Measurements from ENCODE around the gene USP48.
"Not testable (repeated sequence)": the region's sequence is repeated elsewhere in the genome, so short reads cannot be mapped to it uniquely, and the experiment has no call there.

The USP48 gene

GRCh38 chr1:21634806-21635535, 148.0 kb downstream of the USP48 start:
- DNase-seq (ENCODE audit: low spot score): no peak

DNA sequence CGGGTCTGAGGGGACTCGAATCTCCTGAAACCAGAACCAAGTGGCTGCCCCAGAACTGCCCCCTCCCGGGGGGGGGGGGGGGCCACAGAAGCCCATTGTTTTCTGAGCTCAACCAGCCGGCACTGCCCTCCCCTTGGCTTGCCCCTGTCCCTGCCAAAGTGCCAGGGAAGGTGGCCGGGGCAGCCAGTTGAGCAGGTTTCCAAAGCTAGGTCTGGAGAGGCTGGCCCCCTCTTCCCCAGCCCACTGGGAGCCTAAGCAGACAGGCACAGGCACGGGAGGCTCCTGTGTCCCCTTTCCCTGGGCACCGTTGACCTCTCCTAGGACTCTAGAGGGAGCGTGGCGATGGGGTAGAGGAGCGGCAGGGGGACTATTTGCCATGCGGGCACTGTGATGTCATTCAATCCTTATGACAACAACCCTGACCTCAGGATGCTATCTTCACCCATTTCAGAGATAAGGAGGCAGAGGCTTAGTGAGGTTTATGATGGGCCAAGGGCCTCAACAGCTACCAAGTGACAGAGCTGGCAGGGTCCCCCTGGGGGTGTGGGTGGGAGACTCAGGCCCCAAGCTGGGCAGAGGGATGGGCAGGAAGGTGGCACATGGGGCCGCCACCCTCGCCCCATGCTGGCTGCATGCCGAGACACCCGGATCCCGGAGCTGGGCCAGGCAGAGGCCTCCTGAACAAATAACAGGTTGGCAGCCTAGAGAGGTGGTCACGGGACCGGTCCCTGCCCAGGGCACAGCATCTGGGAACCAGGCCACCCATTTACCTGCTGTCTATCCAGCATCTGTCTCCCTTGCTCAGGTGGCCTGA, 148.8 kb downstream of the USP48 start:
- no peak for DNase-seq (ENCODE audit: low spot score)

GRCh38 chr1:21633141-21633755, 149.7 kb downstream of the USP48 start:
- no peak for DNase-seq (ENCODE audit: low spot score)

GRCh38 chr1:21631944-21632887, 150.7 kb downstream of the USP48 start:
- DNase-seq (ENCODE audit: low spot score): no peak

- DNase-seq (ENCODE audit: low spot score): not testable (repeated sequence)
These were observed 151.4 kb downstream of the USP48 start for GRCh38 chr1:21631590-21631943.

DNA sequence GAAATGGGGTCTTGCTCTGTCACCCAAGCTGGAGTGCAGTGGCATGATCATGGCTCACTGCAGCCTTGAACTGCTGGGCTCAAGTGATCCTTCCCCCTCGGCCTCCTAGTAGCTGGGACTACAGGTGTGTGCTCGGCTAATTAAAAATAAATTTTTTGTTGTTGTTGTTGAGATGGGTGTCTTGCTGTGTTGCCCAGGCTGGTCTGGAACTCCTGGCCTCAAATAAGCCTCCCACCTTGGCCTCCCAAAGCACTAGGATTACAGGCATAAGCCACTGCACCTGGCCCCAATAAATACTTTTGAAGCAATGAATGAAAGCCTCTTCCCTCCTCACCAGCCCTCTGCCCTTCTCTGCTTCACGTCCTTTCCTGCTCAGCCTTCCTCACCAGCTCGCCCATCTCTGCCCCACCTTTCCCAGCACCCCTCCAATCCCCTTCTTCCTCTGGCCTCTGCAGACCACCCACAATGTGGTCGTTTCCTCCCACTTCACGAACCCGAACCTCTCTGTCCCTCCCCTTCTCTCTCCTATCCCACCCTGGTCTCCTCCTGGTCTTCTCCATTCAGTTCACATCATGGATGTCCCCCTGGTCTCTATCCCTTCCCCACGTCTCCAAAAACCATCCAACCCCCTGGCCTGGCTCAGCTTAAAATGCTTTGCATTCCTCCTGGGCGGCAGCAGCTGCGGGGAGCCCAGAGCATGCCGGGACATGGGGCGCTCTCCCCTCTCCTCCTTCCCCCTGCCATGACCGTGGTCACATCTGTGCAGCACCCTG, 152.2 kb downstream of the USP48 start:
- DNase-seq (ENCODE audit: low spot score): no peak

GRCh38 chr1:21629971-21630370, 153.0 kb downstream of the USP48 start:
- no peak for DNase-seq (ENCODE audit: low spot score)

GRCh38 chr1:21628798-21629393, 154.1 kb downstream of the USP48 start:
- DNase-seq (ENCODE audit: low spot score): no peak
